Neural cell (in vitro differentiated cells): ENCODE data around the gene GLRX5. TPM values are rescaled to one million over a fixed set of nuclear protein-coding genes. Genes with fewer than 3 reads are reported as not detected.

Experiments
- H2AFZ ChIP-seq: fragments of 200-600, 300-800 bp; sonication (generic), shearing (Covaris generic); 2 replicates; pipeline ENCODE4 v1.6.0; 2014; ENCODE audit warnings: low read depth, mild to moderate bottlenecking, antibody characterized with exemption, low read length, moderate library complexity
- H3F3A ChIP-seq: fragments of 200-600 bp; shearing (Covaris generic); 2 replicates; pipeline ENCODE4 v1.6.1; 2016; ENCODE audit warnings: mild to moderate bottlenecking, moderate library complexity, mixed read lengths, antibody characterized with exemption, low read length; ENCODE audit not compliant: insufficient read depth, poor library complexity, severe bottlenecking
- H3K27ac ChIP-seq: fragments of 200-600, 300-800 bp; sonication (generic), shearing (Covaris generic); 2 replicates; pipeline ENCODE4 v1.5.1; 2014; ENCODE audit warnings: mild to moderate bottlenecking, low read length, moderate library complexity
- H3K27me3 ChIP-seq: fragments of 300-800, 200-600 bp; sonication (generic), shearing (Covaris generic); 2 replicates; pipeline ENCODE4 v1.6.0; 2014; ENCODE audit warnings: mild to moderate bottlenecking, low read depth, low read length, moderate library complexity; ENCODE audit not compliant: insufficient read depth
- H3K36me3 ChIP-seq: fragments of 300-800, 200-600 bp; sonication (generic), shearing (Covaris generic); 2 replicates; pipeline ENCODE4 v1.5.1; 2014; ENCODE audit warnings: mild to moderate bottlenecking, antibody characterized with exemption, low read length, moderate library complexity; ENCODE audit not compliant: insufficient read depth
- H3K4me2 ChIP-seq: fragments of 300-800, 200-600 bp; sonication (generic), shearing (Covaris generic); 2 replicates; pipeline ENCODE4 v1.6.0; 2014; ENCODE audit warnings: mild to moderate bottlenecking, low read length
- H3K4me3 ChIP-seq: fragments of 300-800, 200-600 bp; sonication (generic), shearing (Covaris generic); 2 replicates; pipeline ENCODE4 v1.5.1; 2014; ENCODE audit warnings: mild to moderate bottlenecking, low read length, moderate library complexity
- H3K79me2 ChIP-seq: fragments of 200-600 bp; shearing (Covaris generic); replicated peaks from 2 replicates; pipeline ENCODE4 v1.6.0; 2014; ENCODE audit warnings: mild to moderate bottlenecking, low read length, moderate library complexity; ENCODE audit not compliant: insufficient read depth
- H3K9ac ChIP-seq: fragments of 300-800, 200-600 bp; sonication (generic), shearing (Covaris generic); 2 replicates; pipeline ENCODE4 v1.6.1; 2016; ENCODE audit warnings: mild to moderate bottlenecking, low read length, mixed read lengths
- H3K9me2 ChIP-seq: fragments of 200-600 bp; shearing (Covaris generic); 2 replicates; pipeline ENCODE4 v1.6.1; 2016; ENCODE audit warnings: mild to moderate bottlenecking, low read length, mixed read lengths; ENCODE audit not compliant: insufficient read depth
- H3K9me3 ChIP-seq: fragments of 200-600, 300-800 bp; sonication (generic), shearing (Covaris generic); 2 replicates; pipeline ENCODE4 v1.6.1; 2016; ENCODE audit warnings: mild to moderate bottlenecking, mixed run types, low read length, moderate library complexity, mixed read lengths
- H4K20me1 ChIP-seq: fragments of 200-600 bp; shearing (Covaris generic); 2 replicates; pipeline ENCODE4 v1.6.1; 2016; ENCODE audit warnings: mild to moderate bottlenecking, mixed run types; ENCODE audit not compliant: insufficient read depth
- CTCF ChIP-seq: fragments of 450-650 bp; IDR thresholded peaks from 2 replicates; pipeline ENCODE4 v1.5.1; 2014; ENCODE audit warnings: antibody characterized with exemption, mild to moderate bottlenecking, moderate library complexity; ENCODE audit not compliant: poor library complexity, severe bottlenecking
- EP300 ChIP-seq: fragments of 450-650 bp; conservative IDR thresholded peaks from 2 replicates; pipeline ENCODE4 v1.6.1; 2014; ENCODE audit warnings: antibody characterized with exemption, mild to moderate bottlenecking, moderate library complexity; ENCODE audit not compliant: poor library complexity, severe bottlenecking
- EZH2 ChIP-seq: fragments of 200-600, 300-800 bp; shearing (Covaris generic), sonication (generic); IDR thresholded peaks from 2 replicates; pipeline ENCODE4 v1.6.1; 2014; ENCODE audit warnings: antibody characterized with exemption, low read length, borderline replicate concordance, mild to moderate bottlenecking; ENCODE audit not compliant: insufficient read depth, poor library complexity, severe bottlenecking
- MXI1 ChIP-seq: fragments of 450-650 bp; conservative IDR thresholded peaks from 2 replicates; pipeline ENCODE4 v1.6.1; 2014; ENCODE audit warnings: antibody characterized with exemption, mild to moderate bottlenecking; ENCODE audit not compliant: poor library complexity, severe bottlenecking
- POLR2AphosphoS5 ChIP-seq: IDR thresholded peaks from 2 replicates; pipeline ENCODE4 v1.6.1; 2012
- RAD21 ChIP-seq: fragments of 450-650 bp; conservative IDR thresholded peaks from 2 replicates; pipeline ENCODE4 v1.6.1; 2014; ENCODE audit warnings: antibody characterized with exemption, mild to moderate bottlenecking, moderate library complexity
- REST ChIP-seq: IDR thresholded peaks from 2 replicates; pipeline ENCODE4 v1.6.1; 2012; ENCODE audit warnings: borderline replicate concordance
- TAF1 ChIP-seq: IDR thresholded peaks from 2 replicates; pipeline ENCODE4 v1.6.1; 2012; ENCODE audit warnings: low read depth
- polyA plus RNA-seq: library from polyadenylated mRNA; depleted of rRNA; stranded (reverse); fragments of >200 nt; gene quantifications from 2 replicates; pipeline ENCODE4 v1.2.3, GENCODE V29; 2014

GLRX5 gene
- polyA plus RNA-seq, 1 donor from 2014 or later, result 81.0 TPM

- Histone ChIP-seq H4K20me1 (no peaks in the 10 kb centered on the region), H3K9me2 (no peaks in the 10 kb centered on the region), H3K4me2 (no peak overlapping the region), H3K79me2 (peaks cover 75% of the 10 kb centered on the region), H3K27me3 (no peaks in the 10 kb centered on the region), H3K27ac (no peak overlapping the region), H3K36me3 (no peaks in the 10 kb centered on the region), H3K9me3 (no peaks in the 10 kb centered on the region), H3F3A (no peaks in the 10 kb centered on the region), H2AFZ (no peak overlapping the region), H3K4me3 (no peak overlapping the region), H3K9ac (no peak overlapping the region)
- no peak for TF ChIP-seq TAF1
- no peak for TF ChIP-seq RAD21
- TF ChIP-seq CTCF, result no peak
- TF ChIP-seq EP300, result no peak
- TF ChIP-seq REST, result no peak
- TF ChIP-seq MXI1, result no peak
These were observed 5.5 kb downstream of the GLRX5 start for GRCh38 chr14:95540236-95540855.

GRCh38 chr14:95541346-95541745 lies 6.5 kb downstream of the GLRX5 start:
- no peaks in the 10 kb centered on the region for H4K20me1 ChIP-seq
- H3F3A ChIP-seq, result no peaks in the 10 kb centered on the region

More at GRCh38 chr14:95541346-95541745, 6.5 kb downstream of the GLRX5 start:
- Histone ChIP-seq H3K4me2 (no peak overlapping the region), H3K36me3 (no peaks in the 10 kb centered on the region), H3K9me3 (no peaks in the 10 kb centered on the region), H3K27me3 (no peaks in the 10 kb centered on the region), H3K4me3 (no peak overlapping the region), H2AFZ (no peak overlapping the region), H3K9me2 (no peaks in the 10 kb centered on the region), H3K79me2 (peaks cover 65% of the 10 kb centered on the region), H3K9ac (no peak overlapping the region), H3K27ac (no peak overlapping the region)
- TF ChIP-seq POLR2AphosphoS5 (no peak), CTCF (no peak), EP300 (no peak), EZH2 (no peak), TAF1 (no peak)
